Measurements from ENCODE around the gene GOLPH3.
"Not testable (repeated sequence)": the region's sequence is repeated elsewhere in the genome, so short reads cannot be mapped to it uniquely, and the experiment has no call there.

Gene GOLPH3

GRCh38 chr5:32174011-32174870 is at the start of gene GOLPH3:
GOLPH3 (minus strand) TSS chr5:32174319; CDS start chr5:32174034, 285 bp downstream.
- DNase-seq (ENCODE audit: low read depth, low spot score), result peak; percentile 81

- no peak for DNase-seq (ENCODE audit: low read depth, low spot score)
Measured at GRCh38 chr5:32222723-32223470, 48.8 kb upstream of the GOLPH3 start.

- no peak for DNase-seq (ENCODE audit: low read depth, low spot score)
Measured at GRCh38 chr5:32217886-32218396, 43.8 kb upstream of the GOLPH3 start.

GRCh38 chr5:32214344-32214743 is 40.2 kb upstream of the GOLPH3 start:
- not testable (repeated sequence) for DNase-seq (ENCODE audit: low read depth, low spot score)

GRCh38 chr5:32210151-32210550 is 36.0 kb upstream of the GOLPH3 start:
- DNase-seq (ENCODE audit: low read depth, low spot score), result no peak

- not testable (repeated sequence) for DNase-seq (ENCODE audit: low read depth, low spot score)
Measured at GRCh38 chr5:32208837-32209236, 34.7 kb upstream of the GOLPH3 start.

- DNase-seq (ENCODE audit: low read depth, low spot score), result no peak
Measured at GRCh38 chr5:32207355-32207634, 33.2 kb upstream of the GOLPH3 start.

GRCh38 chr5:32206509-32207354 is 32.6 kb upstream of the GOLPH3 start:
- DNase-seq (ENCODE audit: low read depth, low spot score), result no peak

- DNase-seq (ENCODE audit: low read depth, low spot score), result no peak
Measured at GRCh38 chr5:32206053-32206452, 31.9 kb upstream of the GOLPH3 start.

- no peak for DNase-seq (ENCODE audit: low read depth, low spot score)
Measured at GRCh38 chr5:32202394-32202793, 28.3 kb upstream of the GOLPH3 start.

GRCh38 chr5:32201122-32201753 is 27.1 kb upstream of the GOLPH3 start:
- DNase-seq (ENCODE audit: low read depth, low spot score), result no peak

GRCh38 chr5:32197032-32197431 is 22.9 kb upstream of the GOLPH3 start:
- no peak for DNase-seq (ENCODE audit: low read depth, low spot score)

GRCh38 chr5:32195265-32195664 is 21.1 kb upstream of the GOLPH3 start:
- DNase-seq (ENCODE audit: low read depth, low spot score), result no peak

- no peak for DNase-seq (ENCODE audit: low read depth, low spot score)
Measured at GRCh38 chr5:32193591-32193990, 19.5 kb upstream of the GOLPH3 start.

GRCh38 chr5:32190095-32190494 is 16.0 kb upstream of the GOLPH3 start:
- DNase-seq (ENCODE audit: low read depth, low spot score), result no peak

GRCh38 chr5:32187675-32188074 is 13.6 kb upstream of the GOLPH3 start:
- DNase-seq (ENCODE audit: low read depth, low spot score), result no peak

GRCh38 chr5:32182463-32183063 is 8.4 kb upstream of the GOLPH3 start:
- no peak for DNase-seq (ENCODE audit: low read depth, low spot score)

- DNase-seq (ENCODE audit: low read depth, low spot score), result peak; percentile 9
Measured at GRCh38 chr5:32173267-32174010, 680 bp downstream of the GOLPH3 start.

GRCh38 chr5:32172923-32173266 is 1.2 kb downstream of the GOLPH3 start:
- DNase-seq (ENCODE audit: low read depth, low spot score), result no peak

- DNase-seq (ENCODE audit: low read depth, low spot score), result not testable (repeated sequence)
Measured at GRCh38 chr5:32172186-32172911, 1.8 kb downstream of the GOLPH3 start.

Data from activated CD4-positive, CD25-positive, alpha-beta regulatory T cell treated with anti-CD3 and anti-CD28 coated beads, Interleukin-2, amount 50 U/mL, for 16 hours (primary cell).